Measurements from ENCODE around the gene PRMT9. TPM values are rescaled to one million over a fixed set of nuclear protein-coding genes. Genes with fewer than 3 reads are reported as not detected.
A peak's percentile ranks its signal among the peaks of the same experiment; 100 is the strongest.

PRMT9 gene
- 11.7 and 12.7 TPM in 2 replicates for total RNA-seq (2014; rRNA removed; shearing (Covaris generic))

- peak; percentile 93 for DNase-seq
- Histone ChIP-seq H3K4me3 (ENCODE audit: insufficient read depth, low read depth, low read length) (peak within 1 kb of the TSS; percentile 81), H3K27me3 (ENCODE audit: control insufficient read depth, insufficient read depth, low read length) (no peaks in the 10 kb centered on the region), H3K36me3 (replicated peaks; ENCODE audit: control insufficient read depth, insufficient read depth, low read length) (no peaks in the 10 kb centered on the region)
These were observed at the start of gene PRMT9 for GRCh38 chr4:147683717-147684700. Gene PRMT9, minus strand, starts transcription at chr4:147684163. Its CDS starts 176 bp downstream, at chr4:147683987.

- peak overlapping the region; percentile 80 for H3K4me3 ChIP-seq (ENCODE audit: insufficient read depth, low read depth, low read length)
- peaks cover 17% of the 10 kb centered on the region; the same call in 1 of the 2 replicates for H3K27me3 ChIP-seq (ENCODE audit: control insufficient read depth, insufficient read depth, low read length)
- H3K36me3 ChIP-seq (replicated peaks; ENCODE audit: control insufficient read depth, insufficient read depth, low read length): no peaks in the 10 kb centered on the region
- peak; percentile 85 for DNase-seq
These were observed 48.7 kb upstream of the PRMT9 start for GRCh38 chr4:147732518-147733235.

GRCh38 chr4:147731580-147732517 is 47.9 kb upstream of the PRMT9 start, which contains the start of gene ARHGAP10:
Gene ARHGAP10, plus strand, starts transcription at chr4:147732088. Its CDS starts 214 bp downstream, at chr4:147732302.
- H3K4me3 ChIP-seq (ENCODE audit: insufficient read depth, low read depth, low read length): peak within 1 kb of the TSS; percentile 80
- peaks cover 17% of the 10 kb centered on the region; the same call in 1 of the 2 replicates for H3K27me3 ChIP-seq (ENCODE audit: control insufficient read depth, insufficient read depth, low read length)
- no peaks in the 10 kb centered on the region for H3K36me3 ChIP-seq (replicated peaks; ENCODE audit: control insufficient read depth, insufficient read depth, low read length)
- DNase-seq: peak; percentile 79

GRCh38 chr4:147730333-147730732 is 46.4 kb upstream of the PRMT9 start:
- Histone ChIP-seq H3K4me3 (ENCODE audit: insufficient read depth, low read depth, low read length) (no peak overlapping the region), H3K36me3 (replicated peaks; ENCODE audit: control insufficient read depth, insufficient read depth, low read length) (no peaks in the 10 kb centered on the region), H3K27me3 (ENCODE audit: control insufficient read depth, insufficient read depth, low read length) (peaks cover 17% of the 10 kb centered on the region; the same call in 1 of the 2 replicates)
- DNase-seq: peak; percentile 37

GRCh38 chr4:147727476-147728028 is 43.6 kb upstream of the PRMT9 start:
- Histone ChIP-seq H3K27me3 (ENCODE audit: control insufficient read depth, insufficient read depth, low read length) (peaks cover 9% of the 10 kb centered on the region; the same call in 1 of the 2 replicates), H3K36me3 (replicated peaks; ENCODE audit: control insufficient read depth, insufficient read depth, low read length) (no peaks in the 10 kb centered on the region), H3K4me3 (ENCODE audit: insufficient read depth, low read depth, low read length) (no peak overlapping the region)
- DNase-seq: no peak

GRCh38 chr4:147725673-147726072 is 41.7 kb upstream of the PRMT9 start:
- Histone ChIP-seq H3K27me3 (ENCODE audit: control insufficient read depth, insufficient read depth, low read length) (peaks cover 2% of the 10 kb centered on the region; the same call in 1 of the 2 replicates), H3K4me3 (ENCODE audit: insufficient read depth, low read depth, low read length) (no peak overlapping the region)
- no peak for DNase-seq

GRCh38 chr4:147724468-147725201 is 40.7 kb upstream of the PRMT9 start:
- no peaks in the 10 kb centered on the region for H3K27me3 ChIP-seq (ENCODE audit: control insufficient read depth, insufficient read depth, low read length)
- H3K36me3 ChIP-seq (replicated peaks; ENCODE audit: control insufficient read depth, insufficient read depth, low read length): no peaks in the 10 kb centered on the region
- no peak overlapping the region for H3K4me3 ChIP-seq (ENCODE audit: insufficient read depth, low read depth, low read length)
- no peak for DNase-seq

More at GRCh38 chr4:147725673-147726072, 41.7 kb upstream of the PRMT9 start:
- no peaks in the 10 kb centered on the region for H3K36me3 ChIP-seq (replicated peaks; ENCODE audit: control insufficient read depth, insufficient read depth, low read length)

GRCh38 chr4:147723326-147723725 is 39.4 kb upstream of the PRMT9 start:
- no peak for DNase-seq
- Histone ChIP-seq H3K27me3 (ENCODE audit: control insufficient read depth, insufficient read depth, low read length) (no peaks in the 10 kb centered on the region), H3K4me3 (ENCODE audit: insufficient read depth, low read depth, low read length) (no peak overlapping the region), H3K36me3 (replicated peaks; ENCODE audit: control insufficient read depth, insufficient read depth, low read length) (no peaks in the 10 kb centered on the region)

GRCh38 chr4:147717878-147718277 is 33.9 kb upstream of the PRMT9 start:
- Histone ChIP-seq H3K27me3 (ENCODE audit: control insufficient read depth, insufficient read depth, low read length) (no peaks in the 10 kb centered on the region), H3K4me3 (ENCODE audit: insufficient read depth, low read depth, low read length) (no peak overlapping the region), H3K36me3 (replicated peaks; ENCODE audit: control insufficient read depth, insufficient read depth, low read length) (no peaks in the 10 kb centered on the region)
- DNase-seq: no peak

GRCh38 chr4:147714575-147715401 is 30.8 kb upstream of the PRMT9 start:
- Histone ChIP-seq H3K4me3 (ENCODE audit: insufficient read depth, low read depth, low read length) (no peak overlapping the region), H3K36me3 (replicated peaks; ENCODE audit: control insufficient read depth, insufficient read depth, low read length) (no peaks in the 10 kb centered on the region), H3K27me3 (ENCODE audit: control insufficient read depth, insufficient read depth, low read length) (no peaks in the 10 kb centered on the region)
- no peak for DNase-seq

GRCh38 chr4:147709999-147710398 is 26.0 kb upstream of the PRMT9 start:
- Histone ChIP-seq H3K36me3 (replicated peaks; ENCODE audit: control insufficient read depth, insufficient read depth, low read length) (no peaks in the 10 kb centered on the region), H3K4me3 (ENCODE audit: insufficient read depth, low read depth, low read length) (no peak overlapping the region), H3K27me3 (ENCODE audit: control insufficient read depth, insufficient read depth, low read length) (no peaks in the 10 kb centered on the region)
- DNase-seq: no peak

GRCh38 chr4:147707892-147708672 is 24.1 kb upstream of the PRMT9 start:
- Histone ChIP-seq H3K36me3 (replicated peaks; ENCODE audit: control insufficient read depth, insufficient read depth, low read length) (no peaks in the 10 kb centered on the region), H3K27me3 (ENCODE audit: control insufficient read depth, insufficient read depth, low read length) (no peaks in the 10 kb centered on the region), H3K4me3 (ENCODE audit: insufficient read depth, low read depth, low read length) (no peak overlapping the region)
- DNase-seq: peak; percentile 46
